Measurements from ENCODE around the gene ITGB4. TPM values are rescaled to one million over a fixed set of nuclear protein-coding genes. Genes with fewer than 3 reads are reported as not detected.

The ITGB4 gene
- total and polyA plus RNA-seq, 10 of the 15 experiments (the other 5 are each of a cell fraction or from before 2014, with no cell fraction given) = 0.06 to 1.6 (median 0.27) TPM; not detected in 2

GRCh38 chr17:75783069-75783783 lies 62.0 kb downstream of the ITGB4 start (continued):
- TF ChIP-seq MYC (IDR thresholded peaks at IDR 0.05; ENCODE audit: insufficient read depth, insufficient read length, insufficient replicate concordance, low read length, severe bottlenecking) (no peak), ZNF24 (IDR thresholded peaks at IDR 0.05) (no peak), SKIL (IDR thresholded peaks at IDR 0.05; ENCODE audit: low read depth, poor library complexity, severe bottlenecking) (peak; percentile 67), HDAC6 (IDR thresholded peaks at IDR 0.05; ENCODE audit: unreplicated experiment) (no peak), NR2C1 (IDR thresholded peaks at IDR 0.05) (no peak), IKZF1 (conservative IDR thresholded peaks at IDR 0.05) (peak; percentile 50), CBX5 (IDR thresholded peaks at IDR 0.05; ENCODE audit: low read depth) (no peak), NFYB (IDR thresholded peaks at IDR 0.05; ENCODE audit: insufficient read depth, low read depth, low read length) (no peak), RBBP5 (conservative IDR thresholded peaks at IDR 0.05) (no peak), POLR2AphosphoS2 (IDR thresholded peaks at IDR 0.05; ENCODE audit: low read depth, low read length) (no peak), BMI1 (IDR thresholded peaks at IDR 0.05; ENCODE audit: borderline replicate concordance) (no peak), WRNIP1 (IDR thresholded peaks at IDR 0.05; ENCODE audit: borderline replicate concordance, low read depth, low read length) (no peak), DPF2 (IDR thresholded peaks at IDR 0.05) (0 out of 2 replicates have a peak, but pooled peaks have one; percentile 43), TARDBP (IDR thresholded peaks at IDR 0.05; ENCODE audit: borderline replicate concordance) (no peak), ELK1 (IDR thresholded peaks at IDR 0.05; ENCODE audit: low read depth, low read length) (no peak), YBX1 (IDR thresholded peaks at IDR 0.05) (no peak), BRCA1 (IDR thresholded peaks at IDR 0.05; ENCODE audit: low read depth, low read length) (no peak), SPI1 (IDR thresholded peaks at IDR 0.05; ENCODE audit: borderline replicate concordance, insufficient read depth, low read depth, low read length) (peak; percentile 87), KLF5 (IDR thresholded peaks at IDR 0.05; ENCODE audit: partially characterized antibody) (peak; percentile 37), TCF12 (IDR thresholded peaks at IDR 0.05; ENCODE audit: low read depth, low read length) (no peak), RAD21 (IDR thresholded peaks at IDR 0.05; ENCODE audit: insufficient read depth, low read depth, low read length) (no peak), IKZF2 (IDR thresholded peaks at IDR 0.05) (peak; percentile 40 to 58; a peak in 2 of 4 replicates), ZBTB33 (IDR thresholded peaks at IDR 0.05) (no peak), PAX8 (IDR thresholded peaks at IDR 0.05) (no peak), PKNOX1 (IDR thresholded peaks at IDR 0.05) (peak; percentile 85)
